Measurements from ENCODE around the gene RPL7A. TPM values are rescaled to one million over a fixed set of nuclear protein-coding genes. Genes with fewer than 3 reads are reported as not detected.
A peak's percentile ranks its signal among the peaks of the same experiment; 100 is the strongest.

Gene RPL7A
- total RNA-seq, 3 donors from 2014 or later (not counting 1 experiment from before 2014, with no cell fraction given) = 1,409 to 1,616 (median 1,600) TPM

- peaks cover 35 to 38% of the 10 kb centered on the region in 2 donors for H3K4me1 Mint-ChIP-seq
- intact Hi-C loops (cut with micrococcal nuclease) = no loop called here
- peaks cover 7% of the 10 kb centered on the region for H3K36me3 Mint-ChIP-seq
- no peak overlapping the region for H3K4me3 Mint-ChIP-seq
- H3K9me3 Mint-ChIP-seq = no peaks in the 10 kb centered on the region
- ATAC-seq = no peak
- Histone ChIP-seq H3K4me1 (ENCODE audit: control insufficient read depth, insufficient read depth, low read length) (peaks cover 22% of the 10 kb centered on the region), H3K36me3 (ENCODE audit: control insufficient read depth, insufficient read depth, low read length) (peaks cover 42% of the 10 kb centered on the region), H3K4me3 (ENCODE audit: low read length) (no peak overlapping the region), H3K27ac (ENCODE audit: low read length) (no peak overlapping the region), H3K9me3 (ENCODE audit: control insufficient read depth, insufficient read depth, low read length) (no peaks in the 10 kb centered on the region), H3K27me3 (ENCODE audit: control insufficient read depth, insufficient read depth, low read length) (no peaks in the 10 kb centered on the region)
- WGBS (ENCODE audit: insufficient coverage) = 98% methylated on average over 57 of the region's 57 CpGs
- peak in 1 of 2 donors; percentile 11 for DNase-seq
- peak overlapping the region in 1 of 2 donors; percentile 31 for H3K27ac Mint-ChIP-seq
- H3K27me3 Mint-ChIP-seq (ENCODE audit: low read depth in 2 of 2) = no peaks in the 10 kb centered on the region
- TF ChIP-seq CTCF (IDR thresholded peaks at IDR 0.05) = no peak
These were observed 16.2 kb upstream of the RPL7A start for GRCh38 chr9:133331641-133332380.

GRCh38 chr9:133332381-133332730, 15.7 kb upstream of the RPL7A start:
- intact Hi-C loops (cut with micrococcal nuclease) = no loop called here
- TF ChIP-seq CTCF (IDR thresholded peaks at IDR 0.05) = no peak
- peaks cover 35 to 38% of the 10 kb centered on the region in 2 donors for H3K4me1 Mint-ChIP-seq
- peak overlapping the region in 1 of 2 donors; percentile 31 for H3K27ac Mint-ChIP-seq
- H3K4me3 Mint-ChIP-seq = no peak overlapping the region
- peaks cover 24% of the 10 kb centered on the region for H3K4me1 ChIP-seq (ENCODE audit: control insufficient read depth, insufficient read depth, low read length)
- H3K9me3 ChIP-seq (ENCODE audit: control insufficient read depth, insufficient read depth, low read length) = no peaks in the 10 kb centered on the region
- H3K9me3 Mint-ChIP-seq = no peaks in the 10 kb centered on the region
- peak in 1 of 2 donors; percentile 12 for DNase-seq
- no peaks in the 10 kb centered on the region for H3K27me3 Mint-ChIP-seq (ENCODE audit: low read depth in 2 of 2)
- no peak for ATAC-seq
- no peak overlapping the region for H3K4me3 ChIP-seq (ENCODE audit: low read length)
- peaks cover 42% of the 10 kb centered on the region for H3K36me3 ChIP-seq (ENCODE audit: control insufficient read depth, insufficient read depth, low read length)
- no peaks in the 10 kb centered on the region for H3K27me3 ChIP-seq (ENCODE audit: control insufficient read depth, insufficient read depth, low read length)
- no peak overlapping the region for H3K27ac ChIP-seq (ENCODE audit: low read length)
- 97% methylated on average over 20 of the region's 20 CpGs for WGBS (ENCODE audit: insufficient coverage)
- H3K36me3 Mint-ChIP-seq = peaks cover 7% of the 10 kb centered on the region

GRCh38 chr9:133333011-133333410, 15.0 kb upstream of the RPL7A start:
- no peaks in the 10 kb centered on the region for H3K27me3 Mint-ChIP-seq (ENCODE audit: low read depth in 2 of 2)
- Histone ChIP-seq H3K9me3 (ENCODE audit: control insufficient read depth, insufficient read depth, low read length) (no peaks in the 10 kb centered on the region), H3K27me3 (ENCODE audit: control insufficient read depth, insufficient read depth, low read length) (no peaks in the 10 kb centered on the region), H3K4me1 (ENCODE audit: control insufficient read depth, insufficient read depth, low read length) (peaks cover 24% of the 10 kb centered on the region), H3K36me3 (ENCODE audit: control insufficient read depth, insufficient read depth, low read length) (peaks cover 42% of the 10 kb centered on the region), H3K27ac (ENCODE audit: low read length) (no peak overlapping the region), H3K4me3 (ENCODE audit: low read length) (no peak overlapping the region)
- H3K4me3 Mint-ChIP-seq = no peak overlapping the region
- H3K4me1 Mint-ChIP-seq = peaks cover 35 to 38% of the 10 kb centered on the region in 2 donors
- intact Hi-C loops (cut with micrococcal nuclease) = no loop called here
- WGBS (ENCODE audit: insufficient coverage) = 94% methylated on average over 11 of the region's 11 CpGs
- peak overlapping the region in 1 of 2 donors; percentile 31 for H3K27ac Mint-ChIP-seq
- no peak for ATAC-seq
- no peak for DNase-seq
- H3K36me3 Mint-ChIP-seq = peaks cover 7% of the 10 kb centered on the region
- H3K9me3 Mint-ChIP-seq = no peaks in the 10 kb centered on the region
- TF ChIP-seq CTCF (IDR thresholded peaks at IDR 0.05) = no peak

DNA sequence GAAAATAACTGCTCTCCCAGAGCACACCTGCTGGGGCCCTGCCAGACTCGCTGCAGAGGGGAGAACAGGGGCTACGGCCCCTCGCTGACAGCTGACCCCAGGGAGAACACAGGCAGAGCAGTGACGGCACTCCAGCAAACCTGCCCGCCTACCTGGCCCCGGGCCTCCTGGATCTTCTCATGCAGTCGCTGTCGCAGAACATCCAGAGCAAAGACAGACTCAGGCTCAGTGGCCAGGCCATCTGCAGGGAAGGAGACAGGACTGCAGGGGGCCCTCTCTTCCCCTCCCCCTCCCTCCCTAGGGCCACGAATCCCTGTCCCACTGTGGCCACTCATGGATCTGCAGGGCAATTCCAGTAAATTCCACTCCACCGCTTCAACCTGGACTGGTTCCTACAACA, 14.5 kb upstream of the RPL7A start:
- H3K27ac ChIP-seq (ENCODE audit: low read length) = no peak overlapping the region
- no peaks in the 10 kb centered on the region for H3K9me3 ChIP-seq (ENCODE audit: control insufficient read depth, insufficient read depth, low read length)
- 97% methylated on average over 10 of the region's 10 CpGs for WGBS (ENCODE audit: insufficient coverage)
- peaks cover 7% of the 10 kb centered on the region for H3K36me3 Mint-ChIP-seq
- TF ChIP-seq CTCF (IDR thresholded peaks at IDR 0.05) = no peak
- H3K9me3 Mint-ChIP-seq = no peaks in the 10 kb centered on the region
- H3K4me3 Mint-ChIP-seq = no peak overlapping the region
- peaks cover 42% of the 10 kb centered on the region for H3K36me3 ChIP-seq (ENCODE audit: control insufficient read depth, insufficient read depth, low read length)
- H3K27ac Mint-ChIP-seq = no peak overlapping the region
- DNase-seq (no peak), ATAC-seq (no peak)
- no peaks in the 10 kb centered on the region for H3K27me3 Mint-ChIP-seq (ENCODE audit: low read depth in 2 of 2)
- H3K4me1 ChIP-seq (ENCODE audit: control insufficient read depth, insufficient read depth, low read length) = peaks cover 24% of the 10 kb centered on the region
- no peaks in the 10 kb centered on the region for H3K27me3 ChIP-seq (ENCODE audit: control insufficient read depth, insufficient read depth, low read length)
- H3K4me3 ChIP-seq (ENCODE audit: low read length) = no peak overlapping the region
- peaks cover 32 to 38% of the 10 kb centered on the region in 2 donors for H3K4me1 Mint-ChIP-seq
- intact Hi-C loops (cut with micrococcal nuclease) = no loop called here
